ACC112 (cell line): ENCODE measurements around the gene ASGR2.
"Not testable (repeated sequence)": the region's sequence is repeated elsewhere in the genome, so short reads cannot be mapped to it uniquely, and the experiment has no call there.

ENCODE experiments used
- H2AFZ ChIP-seq: fragments of 200-600 bp; sonication (generic); one replicate; pipeline ENCODE4 v1.6.0; 2017; ENCODE audit warnings: antibody characterized with exemption, low read length; ENCODE audit not compliant: unreplicated experiment
- H3K27ac ChIP-seq: fragments of 200-600 bp; sonication (generic); 2 replicates; pipeline ENCODE4 v1.5.1; 2014; ENCODE audit warnings: low read depth, mild to moderate bottlenecking, antibody characterized with exemption, low read length, moderate library complexity
- H3K27me3 ChIP-seq: fragments of 200-600 bp; sonication (generic); 2 replicates; pipeline ENCODE4 v1.6.1; 2014; ENCODE audit warnings: mild to moderate bottlenecking, antibody characterized with exemption, low read length, moderate library complexity, mixed read lengths; ENCODE audit not compliant: insufficient read depth
- H3K36me3 ChIP-seq: fragments of 200-600 bp; sonication (generic); 2 replicates; pipeline ENCODE4 v1.6.1; 2016; ENCODE audit warnings: mild to moderate bottlenecking, antibody characterized with exemption, low read length, moderate library complexity, mixed read lengths; ENCODE audit not compliant: insufficient read depth
- H3K4me1 ChIP-seq: fragments of 200-600 bp; sonication (generic); one replicate; pipeline ENCODE4 v1.6.1; 2016; ENCODE audit warnings: low read length, mixed read lengths; ENCODE audit not compliant: insufficient read depth, unreplicated experiment, control insufficient read depth
- H3K4me3 ChIP-seq: fragments of 200-600 bp; sonication (generic); 2 replicates; pipeline ENCODE4 v1.5.1; 2014; ENCODE audit warnings: mild to moderate bottlenecking, low read depth, low read length
- H3K79me2 ChIP-seq: fragments of 200-600 bp; sonication (generic); one replicate; pipeline ENCODE4 v1.6.0; 2016; ENCODE audit warnings: low read length; ENCODE audit not compliant: control insufficient read depth, unreplicated experiment, insufficient read depth

ASGR2 gene

DNA sequence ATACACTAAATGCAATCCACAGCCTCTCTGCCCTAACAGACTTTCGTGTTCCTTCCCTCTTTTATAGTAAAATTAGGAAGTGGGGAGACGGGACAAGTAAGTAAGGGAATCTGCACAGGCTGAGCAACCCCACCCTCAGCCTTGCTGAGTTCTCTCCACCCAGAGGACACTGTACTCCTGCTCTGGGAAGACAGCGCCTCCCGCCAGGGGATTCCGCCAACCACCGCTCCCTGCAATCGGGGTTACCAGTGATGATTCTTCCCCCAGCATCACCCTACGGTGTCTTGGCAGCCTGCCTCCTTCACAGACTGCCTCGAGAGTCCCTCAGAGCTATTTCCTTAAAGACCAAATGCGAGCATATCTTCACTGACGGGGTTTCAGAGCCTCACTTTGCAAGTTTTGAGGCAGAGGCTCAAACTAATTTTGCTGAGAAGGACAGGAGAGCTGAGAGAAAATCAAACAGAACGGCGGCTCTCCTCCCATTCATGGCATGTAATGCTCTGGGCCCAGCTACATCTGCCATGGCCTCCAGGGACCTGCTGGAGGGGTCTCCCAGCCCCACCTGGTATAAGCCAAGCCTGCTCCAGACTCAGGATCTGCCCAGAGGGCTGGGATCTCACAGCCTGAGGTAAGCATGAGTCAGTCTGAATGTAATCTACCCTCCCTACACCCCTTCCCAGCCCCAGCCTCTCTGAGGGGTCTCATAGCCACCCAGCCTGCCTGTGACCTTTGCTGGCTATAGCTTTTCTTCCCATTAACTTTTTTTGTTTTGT lies 22.7 kb upstream of the ASGR2 start:
- no peak overlapping the region for H2AFZ ChIP-seq
- H3K27ac ChIP-seq, result no peak overlapping the region
- H3K36me3 ChIP-seq, result no peaks in the 10 kb centered on the region
- no peaks in the 10 kb centered on the region for H3K79me2 ChIP-seq
- H3K4me1 ChIP-seq, result no peaks in the 10 kb centered on the region
- no peak overlapping the region for H3K4me3 ChIP-seq
- no peaks in the 10 kb centered on the region for H3K27me3 ChIP-seq

DNA sequence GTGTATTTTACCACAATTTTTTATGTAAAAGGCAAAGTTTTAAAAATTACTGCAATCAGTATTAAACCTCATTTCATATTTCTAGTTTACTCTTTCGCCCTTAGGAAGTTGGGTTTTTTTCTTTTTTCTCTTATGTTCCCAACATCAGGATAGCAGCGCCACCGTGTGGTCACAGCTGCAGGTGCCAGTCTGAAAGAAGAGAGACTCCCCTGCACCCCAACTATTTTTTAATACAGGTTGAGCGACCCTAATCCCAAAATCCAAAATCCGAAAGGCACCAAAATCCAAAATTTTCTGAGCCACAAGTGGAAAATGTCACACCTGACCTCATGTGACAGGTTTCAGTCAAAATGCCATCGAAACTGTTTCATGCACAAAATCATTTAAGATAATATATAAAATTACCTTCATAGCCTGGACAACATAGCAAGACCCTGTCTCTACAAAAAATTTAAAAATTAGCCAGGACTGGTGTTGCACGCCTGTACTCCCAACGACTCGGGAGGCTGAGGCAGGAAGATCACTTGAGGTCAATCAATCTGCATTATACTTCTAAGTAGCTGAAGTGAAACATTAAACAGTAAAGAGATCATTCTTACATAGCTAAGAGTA lies 21.8 kb upstream of the ASGR2 start:
- no peak overlapping the region for H3K27ac ChIP-seq
- H3K4me1 ChIP-seq, result no peaks in the 10 kb centered on the region
- no peaks in the 10 kb centered on the region for H3K27me3 ChIP-seq
- H3K4me3 ChIP-seq, result no peak overlapping the region
- no peak overlapping the region for H2AFZ ChIP-seq
- no peaks in the 10 kb centered on the region for H3K36me3 ChIP-seq
- no peaks in the 10 kb centered on the region for H3K79me2 ChIP-seq

DNA sequence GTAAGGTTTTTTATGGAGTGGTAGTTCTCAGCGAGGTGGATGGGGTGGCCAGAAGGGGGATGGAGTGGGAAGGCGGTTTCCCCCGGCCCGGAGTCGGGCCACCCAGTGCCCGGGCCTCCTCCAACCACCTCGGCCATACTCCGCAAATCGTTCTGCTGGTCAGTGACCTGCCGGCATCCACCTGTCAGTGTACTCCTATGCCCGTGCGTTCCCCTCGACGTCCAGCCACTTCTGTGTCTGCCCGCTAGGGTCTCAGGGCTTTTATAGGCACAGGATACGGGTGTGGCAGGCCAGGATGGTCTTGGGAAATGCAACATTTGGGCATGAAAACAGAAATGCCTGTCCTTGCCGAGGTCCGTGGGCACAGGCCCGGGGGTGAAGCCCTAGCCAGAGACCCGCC lies 19.3 kb upstream of the ASGR2 start:
- H3K79me2 ChIP-seq, result no peaks in the 10 kb centered on the region
- no peak overlapping the region for H2AFZ ChIP-seq
- H3K27ac ChIP-seq, result no peak overlapping the region
- H3K4me1 ChIP-seq, result no peaks in the 10 kb centered on the region
- no peaks in the 10 kb centered on the region for H3K27me3 ChIP-seq
- no peaks in the 10 kb centered on the region for H3K36me3 ChIP-seq
- H3K4me3 ChIP-seq, result no peak overlapping the region

DNA sequence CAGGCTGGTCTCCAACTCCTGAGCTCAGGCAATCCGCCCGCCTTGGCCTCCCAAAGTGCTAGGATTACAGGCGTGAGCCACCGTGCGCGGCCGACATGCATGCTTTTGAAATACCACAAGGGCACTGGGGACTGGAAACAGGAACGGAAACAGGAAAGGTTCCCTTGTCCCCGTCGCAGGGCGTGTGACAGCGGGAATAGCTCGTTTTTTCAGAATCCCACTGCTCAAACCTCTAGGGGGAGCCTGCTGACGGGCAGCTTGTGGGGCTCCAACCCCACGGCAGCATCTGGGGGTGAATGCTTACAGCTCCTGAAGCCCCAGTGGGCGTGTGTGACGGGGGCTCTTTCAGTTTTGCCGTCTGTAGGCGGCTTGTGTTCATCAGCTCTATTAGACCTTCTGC lies 18.8 kb upstream of the ASGR2 start:
- Histone ChIP-seq H3K4me1 (no peaks in the 10 kb centered on the region), H2AFZ (no peak overlapping the region), H3K27ac (no peak overlapping the region)

DNA sequence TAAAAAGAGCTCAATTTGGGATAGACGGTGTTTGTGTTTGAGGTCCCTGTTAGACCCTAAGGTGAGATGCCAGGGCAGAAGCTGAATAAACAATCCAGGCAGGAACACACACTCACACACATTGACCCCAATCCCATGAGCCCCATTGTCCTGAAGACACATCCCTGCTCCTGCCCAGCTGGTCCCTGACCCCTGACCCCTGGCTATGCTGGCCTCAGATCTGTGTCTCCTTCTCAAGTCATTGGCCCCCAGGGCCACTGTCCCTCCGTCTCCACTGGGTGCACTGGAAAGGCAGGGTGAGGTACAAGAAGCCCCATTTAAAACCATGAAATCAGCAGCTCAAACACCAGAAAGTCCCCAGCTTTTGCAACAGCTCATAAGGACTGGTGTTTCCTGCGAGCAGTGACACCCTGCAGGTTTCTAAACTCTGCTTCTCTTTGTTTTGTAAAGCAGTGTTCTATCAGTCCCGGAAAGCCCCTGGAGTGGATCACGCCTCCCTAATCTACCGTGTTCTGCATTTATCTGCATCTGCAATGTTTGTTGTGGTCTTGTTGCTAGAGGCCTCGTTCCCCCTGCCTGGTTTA lies 18.0 kb upstream of the ASGR2 start:
- Histone ChIP-seq H2AFZ (no peak overlapping the region), H3K79me2 (no peaks in the 10 kb centered on the region), H3K4me1 (no peaks in the 10 kb centered on the region), H3K36me3 (no peaks in the 10 kb centered on the region), H3K27ac (no peak overlapping the region), H3K27me3 (no peaks in the 10 kb centered on the region), H3K4me3 (no peak overlapping the region)

More for the DNA sequence above, 18.8 kb upstream of the ASGR2 start:
- Histone ChIP-seq H3K27me3 (no peaks in the 10 kb centered on the region), H3K36me3 (no peaks in the 10 kb centered on the region), H3K4me3 (no peak overlapping the region), H3K79me2 (no peaks in the 10 kb centered on the region)

DNA sequence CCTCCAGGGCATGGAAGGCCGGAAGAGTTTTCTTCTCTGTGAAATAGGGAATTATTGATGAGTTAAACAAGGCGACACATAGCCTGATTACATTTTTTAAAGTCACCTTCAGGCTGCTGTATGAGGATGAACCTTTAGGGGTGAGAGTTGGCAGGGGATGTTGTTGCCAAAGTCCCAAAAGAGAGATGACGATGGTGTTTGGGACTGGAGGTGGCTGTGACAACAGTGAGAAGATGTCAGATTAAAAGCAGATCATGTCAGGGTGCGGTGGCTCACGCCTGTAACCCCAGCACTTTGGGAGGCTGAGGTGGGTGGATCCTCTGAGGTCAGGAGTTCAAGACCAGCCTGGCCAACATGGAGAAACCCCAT lies 16.8 kb upstream of the ASGR2 start:
- no peaks in the 10 kb centered on the region for H3K27me3 ChIP-seq
- no peak overlapping the region for H3K4me3 ChIP-seq
- H3K79me2 ChIP-seq, result no peaks in the 10 kb centered on the region
- no peaks in the 10 kb centered on the region for H3K36me3 ChIP-seq
- no peak overlapping the region for H3K27ac ChIP-seq
- no peaks in the 10 kb centered on the region for H3K4me1 ChIP-seq
- H2AFZ ChIP-seq, result no peak overlapping the region

DNA sequence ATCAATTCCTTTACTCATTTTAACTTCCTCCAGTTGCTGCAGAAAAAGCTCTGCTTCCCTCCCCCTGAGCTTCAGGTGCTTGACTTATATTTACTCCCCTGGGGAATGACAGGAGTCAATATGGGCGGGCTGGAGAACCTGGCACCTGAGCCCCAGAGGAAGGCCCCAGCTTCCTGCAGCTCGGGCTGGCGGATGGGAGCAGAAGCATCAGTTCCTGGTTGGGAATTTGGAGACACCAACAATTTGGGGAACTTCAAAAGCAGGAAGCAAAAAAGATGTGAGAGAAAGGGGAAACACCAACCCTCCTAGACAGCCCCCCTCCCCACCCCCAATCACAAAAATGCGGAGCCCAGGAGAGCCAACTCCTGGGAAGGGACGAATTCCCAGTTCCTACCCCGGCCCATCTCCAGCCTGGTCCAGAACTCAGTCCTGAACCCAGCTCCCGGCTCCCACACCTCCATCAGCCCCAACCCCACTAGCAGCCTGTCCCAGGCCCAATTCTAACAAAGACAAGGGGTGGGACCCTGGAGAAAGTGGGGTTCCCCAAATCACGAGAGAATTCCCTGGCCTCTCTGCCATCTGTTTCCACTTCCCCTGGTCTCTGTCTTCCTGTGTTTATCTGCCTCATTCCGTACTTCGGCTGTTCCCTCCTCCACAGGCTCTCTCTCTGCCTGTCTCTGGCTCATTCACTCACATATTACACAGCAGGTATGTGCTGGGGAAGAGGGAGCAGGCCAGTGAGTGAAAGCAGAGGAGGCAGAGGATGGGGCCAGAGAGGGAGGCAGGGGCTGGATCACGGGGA lies 16.2 kb upstream of the ASGR2 start:
- no peak overlapping the region for H3K27ac ChIP-seq
- no peak overlapping the region for H3K4me3 ChIP-seq
- no peak overlapping the region for H2AFZ ChIP-seq
- H3K79me2 ChIP-seq, result no peaks in the 10 kb centered on the region
- H3K36me3 ChIP-seq, result no peaks in the 10 kb centered on the region
- no peaks in the 10 kb centered on the region for H3K27me3 ChIP-seq
- no peaks in the 10 kb centered on the region for H3K4me1 ChIP-seq

DNA sequence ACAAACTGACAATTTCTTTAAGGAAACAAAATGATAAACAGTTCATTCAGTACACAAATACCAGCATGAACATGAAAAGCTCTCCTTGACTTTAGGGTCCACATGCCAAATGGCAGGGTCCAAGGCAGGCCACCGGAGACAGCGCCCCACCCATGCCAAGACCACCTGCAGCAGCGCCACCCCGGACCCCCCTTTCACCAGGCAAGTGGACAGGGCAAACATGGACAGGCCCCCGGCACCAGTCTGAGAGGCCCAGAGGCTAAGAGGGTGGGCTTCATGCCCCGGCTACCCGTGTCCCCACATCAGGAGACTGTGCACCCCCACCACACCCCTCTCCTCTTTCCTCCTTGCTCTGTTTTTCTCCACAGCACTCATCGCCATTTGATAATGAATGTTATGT lies 14.7 kb upstream of the ASGR2 start:
- Histone ChIP-seq H3K36me3 (no peaks in the 10 kb centered on the region), H3K79me2 (no peaks in the 10 kb centered on the region), H3K4me1 (no peaks in the 10 kb centered on the region), H3K27me3 (no peaks in the 10 kb centered on the region), H2AFZ (no peak overlapping the region), H3K27ac (no peak overlapping the region), H3K4me3 (no peak overlapping the region)

DNA sequence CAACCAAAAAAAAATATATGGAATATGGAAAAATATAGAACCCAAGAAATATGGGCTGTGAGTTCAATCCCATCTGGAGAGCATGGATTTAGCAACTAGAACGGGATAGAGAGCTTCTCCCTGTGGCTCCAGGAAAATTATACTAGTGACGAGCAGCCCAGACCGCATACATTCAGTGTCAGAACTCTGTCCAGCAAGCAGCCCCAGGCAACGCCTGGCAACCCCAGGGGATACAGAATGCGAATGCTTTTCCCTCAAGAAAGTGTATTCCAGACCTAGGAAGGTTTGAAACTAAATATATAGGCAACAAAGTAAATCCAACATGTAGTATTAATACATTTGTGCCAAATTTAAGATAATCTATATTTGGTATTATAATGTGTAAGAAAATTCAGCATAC lies 13.5 kb upstream of the ASGR2 start:
- Histone ChIP-seq H2AFZ (peak overlapping the region; percentile 59), H3K4me3 (no peak overlapping the region), H3K27ac (no peak overlapping the region), H3K27me3 (no peaks in the 10 kb centered on the region), H3K79me2 (no peaks in the 10 kb centered on the region), H3K36me3 (no peaks in the 10 kb centered on the region), H3K4me1 (no peaks in the 10 kb centered on the region)

DNA sequence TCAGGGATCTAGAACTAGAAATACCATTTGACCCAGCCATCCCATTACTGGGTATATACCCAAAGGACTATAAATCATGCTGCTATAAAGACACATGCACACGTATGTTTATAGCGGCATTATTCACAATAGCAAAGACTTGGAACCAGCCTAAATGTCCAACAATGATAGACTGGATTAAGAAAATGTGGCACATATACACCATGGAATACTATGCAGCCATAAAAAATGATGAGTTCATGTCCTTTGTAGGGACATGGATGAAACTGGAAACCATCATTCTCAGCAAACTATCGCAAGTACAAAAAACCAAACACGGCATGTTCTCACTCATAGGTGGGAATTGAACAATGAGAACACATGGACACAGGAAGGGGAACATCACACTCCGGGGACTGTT lies 12.9 kb upstream of the ASGR2 start:
- not testable (repeated sequence) for H3K4me1 ChIP-seq, H3K27me3 ChIP-seq

More for the DNA sequence above, 12.9 kb upstream of the ASGR2 start:
- not testable (repeated sequence) for H3K4me3 ChIP-seq, H3K36me3 ChIP-seq, H3K27ac ChIP-seq, H3K79me2 ChIP-seq, H2AFZ ChIP-seq
